D341Med (cell line): ENCODE results near the gene LPP.

ENCODE experiments used
- DNase-seq: peaks from one replicate; pipeline ENCODE4 v3.0.0; 2012; ENCODE audit warnings: low spot score

The LPP gene

DNA sequence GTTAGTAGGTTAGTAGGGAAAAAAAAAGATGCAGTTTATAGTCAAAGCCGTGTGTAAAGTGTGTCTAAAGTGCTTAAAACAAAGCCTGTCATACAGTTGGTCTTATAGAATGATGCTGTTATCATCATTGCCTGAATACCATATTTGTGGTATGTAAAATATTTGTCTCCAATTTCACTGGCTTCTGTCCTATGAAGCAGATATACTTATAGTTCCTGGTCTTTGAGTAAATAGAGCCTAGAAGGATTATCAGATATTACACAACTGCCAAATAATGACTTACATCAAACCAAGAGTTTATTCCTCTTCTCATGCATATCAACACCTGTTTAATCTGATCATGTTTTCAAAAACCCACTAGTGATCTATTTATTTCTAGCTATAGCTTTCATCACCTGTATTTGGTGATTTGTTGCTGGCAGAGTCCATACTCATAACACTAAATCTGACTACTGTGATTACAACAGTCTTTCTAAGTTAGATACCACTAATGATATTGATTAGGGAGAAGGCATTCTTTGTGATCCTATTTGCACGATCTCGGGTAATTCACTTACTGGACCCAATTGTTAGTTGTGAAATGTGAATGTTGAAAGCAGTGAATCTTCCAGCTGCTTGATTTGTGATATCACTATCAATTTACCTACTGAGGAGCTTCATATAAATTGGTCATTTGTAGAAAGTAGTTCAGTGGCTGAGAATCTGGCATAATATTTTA is 413.7 kb downstream of the LPP start:
- DNase-seq: no peak

- no peak for DNase-seq
Measured at GRCh38 chr3:188568736-188569135, 414.8 kb downstream of the LPP start.

- DNase-seq: no peak
Measured at GRCh38 chr3:188571531-188572095, 417.7 kb downstream of the LPP start.

DNA sequence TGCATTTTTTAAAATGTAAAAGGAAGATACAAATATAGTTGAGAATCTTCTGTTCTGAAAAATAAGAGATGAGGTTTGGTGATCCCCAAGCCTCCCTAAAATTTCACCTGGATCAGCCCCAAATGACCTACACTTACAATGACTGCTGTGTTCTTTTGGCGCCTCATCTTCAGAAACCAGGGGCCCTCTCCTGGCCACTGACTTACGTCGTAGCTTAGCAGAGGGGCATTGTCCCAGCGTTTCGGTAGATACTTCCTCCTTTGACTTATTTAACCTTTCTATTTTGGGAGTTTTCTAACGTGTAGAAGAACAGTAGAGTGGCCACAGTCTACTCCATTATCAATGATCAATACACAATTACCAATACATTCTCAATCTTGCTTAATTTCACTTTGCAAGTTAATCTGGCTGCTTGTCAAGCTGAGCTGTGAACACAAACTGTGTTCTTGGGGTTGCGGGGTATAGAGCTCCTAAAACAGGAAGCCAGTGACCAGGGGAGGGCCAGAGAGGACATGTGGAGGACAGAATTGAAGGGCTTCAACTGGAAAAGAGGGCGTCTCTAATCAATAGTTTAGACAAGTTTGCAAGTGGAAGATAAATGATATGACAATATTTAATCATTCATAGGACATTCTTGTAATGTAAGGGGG is 419.5 kb downstream of the LPP start:
- DNase-seq: no peak

GRCh38 chr3:188573956-188574355 is 420.0 kb downstream of the LPP start:
- DNase-seq: no peak

- no peak for DNase-seq
Measured at GRCh38 chr3:188574885-188575284, 420.9 kb downstream of the LPP start.

DNA sequence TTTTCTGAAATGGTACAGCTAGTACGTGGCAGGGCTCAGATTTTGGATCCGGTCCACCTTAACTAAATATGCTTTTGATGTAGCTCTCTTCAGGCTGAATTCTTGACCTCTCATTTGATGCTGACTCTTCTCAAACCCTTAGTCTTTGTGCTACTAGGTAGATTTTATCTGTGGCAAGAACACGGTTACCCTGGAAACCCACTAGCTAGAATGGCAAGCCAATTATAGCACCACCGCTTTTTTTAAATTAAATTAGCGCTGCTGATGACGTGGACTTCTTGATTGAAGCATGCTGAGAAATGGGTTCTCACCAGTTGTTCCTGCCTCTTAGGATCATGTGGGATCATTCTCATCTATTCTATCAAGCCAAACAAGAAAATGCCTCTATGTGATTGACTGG is 421.5 kb downstream of the LPP start:
- no peak for DNase-seq

DNA sequence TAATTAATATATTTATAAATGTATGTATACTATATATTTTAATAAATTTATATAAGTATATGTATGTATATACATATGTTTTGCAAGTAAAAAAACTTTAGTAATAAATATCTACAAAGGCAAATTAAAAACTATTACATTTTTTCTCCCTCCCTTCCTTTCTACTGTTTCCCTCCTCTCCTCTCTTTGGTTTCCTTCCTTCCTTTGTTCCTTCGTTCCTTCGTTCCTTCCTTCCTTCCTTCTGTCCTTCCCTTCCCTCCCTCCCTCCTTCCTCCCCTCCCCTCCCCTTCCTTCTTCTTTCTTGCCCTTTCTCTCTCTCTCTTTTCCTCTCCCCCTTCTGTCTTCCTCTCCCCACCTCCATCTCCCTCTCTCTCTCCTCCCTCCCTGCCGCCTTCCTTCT is 423.6 kb downstream of the LPP start:
- DNase-seq: no peak

DNA sequence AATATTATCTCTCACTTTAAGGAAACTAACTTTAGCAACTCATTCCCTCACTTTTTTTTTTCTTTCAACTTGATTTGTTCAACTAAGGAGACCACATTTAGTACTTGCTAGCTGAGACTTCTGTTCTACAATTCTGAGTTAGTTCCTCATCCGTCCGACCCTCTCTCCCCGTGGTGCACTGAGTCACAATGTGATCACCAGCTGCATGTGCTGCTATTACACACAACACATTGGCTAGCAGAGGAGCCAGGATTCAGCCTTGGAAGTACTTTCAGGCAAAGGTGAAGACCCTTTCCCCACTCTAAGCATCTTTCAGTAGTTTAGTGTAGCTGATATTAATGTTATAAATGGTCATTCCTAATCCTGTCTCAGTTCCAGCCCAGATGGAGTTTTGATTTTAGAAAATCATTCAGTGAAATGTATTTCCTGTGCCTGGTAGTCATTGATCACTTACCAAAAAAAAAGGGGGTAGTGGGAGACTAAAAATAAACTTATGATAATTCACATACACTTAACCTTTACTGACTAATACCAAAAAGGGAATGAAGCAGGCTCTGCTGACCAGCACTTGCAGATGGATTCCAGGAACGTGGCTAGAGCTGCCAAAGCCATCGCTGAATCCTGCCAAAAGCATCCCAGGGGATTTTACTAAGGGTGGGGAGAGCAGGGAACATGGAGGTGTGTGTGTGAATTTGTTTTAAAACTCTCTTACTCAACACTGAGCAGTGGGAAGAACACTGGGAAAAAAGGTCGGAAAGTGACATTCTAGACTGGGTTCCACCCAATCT is 424.8 kb downstream of the LPP start:
- no peak for DNase-seq

- DNase-seq: no peak
Measured at GRCh38 chr3:188580223-188580622, 426.3 kb downstream of the LPP start.

GRCh38 chr3:188580659-188581058 is 426.7 kb downstream of the LPP start:
- no peak for DNase-seq

DNA sequence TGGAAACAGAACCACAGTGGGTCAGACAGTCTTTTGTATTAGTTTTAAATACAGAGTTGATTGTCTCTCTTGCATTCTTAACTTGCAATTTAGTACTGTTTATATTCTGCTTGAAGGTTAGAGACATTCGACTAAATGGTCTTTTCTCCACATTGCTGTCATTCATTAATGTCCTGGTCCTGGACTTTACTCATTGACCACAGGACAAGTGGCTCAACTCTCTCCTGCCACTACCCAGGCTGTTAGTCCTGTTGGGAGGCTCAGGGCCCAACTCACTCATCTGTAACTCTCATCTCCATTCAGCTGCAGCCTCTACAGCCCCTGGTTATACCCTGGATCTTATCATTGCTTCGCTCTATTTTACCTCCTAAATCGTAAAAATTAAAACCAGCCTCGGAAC is 427.4 kb downstream of the LPP start:
- DNase-seq: no peak

DNA sequence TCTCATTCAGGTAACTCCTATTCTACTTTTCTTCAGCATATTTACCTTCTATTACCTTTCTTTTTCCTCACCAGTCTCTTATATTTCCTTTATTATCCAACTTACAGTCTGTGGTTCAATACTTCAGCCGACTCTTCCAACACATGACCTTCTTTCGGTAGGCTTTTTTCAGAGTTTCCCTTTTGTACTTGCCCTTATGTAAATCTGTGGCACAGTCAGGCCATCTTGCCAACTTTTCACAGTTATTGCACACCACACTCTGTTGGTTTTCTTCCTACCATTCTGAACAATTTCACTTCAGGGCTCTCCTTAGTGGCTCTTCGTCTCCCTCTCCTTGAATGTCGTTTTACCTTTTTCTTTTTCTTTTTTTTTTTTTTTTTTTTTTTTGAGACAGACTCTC is 427.8 kb downstream of the LPP start:
- DNase-seq: no peak

DNA sequence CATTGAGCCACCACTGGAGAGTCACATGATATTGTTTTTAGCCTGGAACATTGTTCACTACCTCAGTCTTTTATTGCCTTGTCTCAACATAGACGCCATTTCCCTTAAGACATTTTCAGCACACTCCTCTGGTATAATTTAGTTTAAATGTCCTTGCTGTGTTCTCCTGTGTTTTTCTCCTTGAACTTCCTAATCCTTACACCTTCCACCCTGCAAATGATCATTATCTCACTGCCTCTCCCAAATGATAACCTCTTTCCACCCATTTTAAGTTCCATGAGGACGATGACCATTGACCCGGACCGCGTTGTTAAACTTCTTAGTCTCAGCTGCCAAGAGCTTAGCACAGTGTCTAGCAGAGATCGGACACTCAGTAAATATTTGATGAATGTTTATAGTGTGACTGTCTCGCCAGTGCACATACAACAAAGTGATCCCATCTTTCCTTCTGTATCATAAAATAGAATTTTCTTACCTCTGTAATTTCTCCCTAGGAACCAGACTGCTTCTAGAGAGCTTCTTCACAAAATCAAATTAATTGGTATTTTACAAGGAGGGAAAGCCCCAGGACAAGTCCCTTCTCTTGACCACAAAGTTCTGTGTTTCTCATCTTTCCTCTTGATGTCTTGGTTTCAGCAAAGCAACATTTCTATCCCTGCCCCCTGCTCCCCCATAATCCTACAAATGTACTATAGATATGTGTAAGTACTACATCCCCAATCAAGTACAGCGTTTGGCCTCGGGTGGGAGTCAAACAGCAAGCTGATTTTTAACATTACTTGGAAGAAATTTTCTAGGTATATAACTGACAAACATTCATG is 429.6 kb downstream of the LPP start:
- DNase-seq: no peak

DNA sequence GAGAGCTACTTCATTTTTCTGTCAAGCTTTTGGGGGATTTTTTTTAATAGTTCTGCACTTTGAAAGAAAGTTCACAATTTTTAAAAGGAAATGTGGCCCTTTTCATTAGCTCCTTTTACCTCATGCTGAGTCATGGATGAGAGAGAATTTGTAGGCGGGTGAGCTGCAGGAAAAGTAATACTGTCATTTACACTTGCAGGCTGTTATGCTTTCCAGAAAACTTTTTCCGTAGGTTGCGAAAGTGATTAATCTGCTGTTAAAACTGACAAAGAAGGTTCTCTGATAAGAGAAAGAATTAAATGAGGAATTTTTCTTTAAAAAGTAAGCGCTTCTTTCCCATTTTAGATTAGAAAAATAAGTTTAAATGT is 430.2 kb downstream of the LPP start:
- no peak for DNase-seq

GRCh38 chr3:188584958-188585689 is 431.2 kb downstream of the LPP start:
- DNase-seq: no peak

GRCh38 chr3:188589071-188589470 is 435.1 kb downstream of the LPP start:
- DNase-seq: no peak

DNA sequence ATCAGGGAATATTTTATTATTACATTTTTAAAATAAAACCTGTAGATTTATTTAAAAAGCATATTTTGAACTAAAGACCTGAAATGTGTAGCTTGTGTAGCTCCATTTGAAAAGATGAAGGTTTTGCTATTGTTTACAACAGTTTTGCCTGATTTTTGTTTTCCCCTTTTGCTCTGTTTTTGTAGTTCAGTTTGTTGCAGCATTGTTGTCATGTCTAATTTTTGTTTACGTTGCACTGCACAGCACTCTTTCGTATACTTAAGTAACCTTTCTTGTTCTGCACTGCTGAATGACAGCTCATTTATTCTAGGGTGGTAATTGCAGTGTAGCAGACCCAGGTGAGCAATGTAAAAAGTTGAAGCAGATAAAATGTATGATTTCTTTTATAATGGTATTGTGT is 435.8 kb downstream of the LPP start:
- DNase-seq: no peak

- DNase-seq: no peak
Measured at GRCh38 chr3:188590557-188590956, 436.6 kb downstream of the LPP start.

GRCh38 chr3:188594139-188594538 is 440.2 kb downstream of the LPP start:
- DNase-seq: no peak

DNA sequence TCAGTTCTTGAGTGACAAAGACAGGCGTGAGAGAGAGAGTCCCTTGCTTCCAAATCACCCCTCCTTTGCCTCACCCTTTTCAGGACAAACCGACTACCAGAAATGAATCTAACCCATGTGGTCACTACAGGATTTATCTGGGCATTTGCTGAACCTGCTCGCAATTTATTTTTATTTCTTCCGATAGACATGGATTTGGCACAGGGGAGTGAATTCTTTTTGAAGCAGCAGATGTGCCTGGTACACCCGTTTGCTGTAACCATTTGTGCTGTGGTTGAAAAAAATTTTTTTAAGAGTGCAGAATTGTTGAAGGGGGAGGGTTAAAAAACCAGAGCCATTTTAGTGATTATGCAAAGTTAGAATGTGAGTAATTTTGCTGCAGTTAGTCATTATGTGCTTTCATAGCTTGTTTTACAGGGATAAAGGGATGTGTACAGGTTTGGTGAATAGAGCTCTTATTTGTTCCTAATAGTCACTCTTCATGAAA is 442.0 kb downstream of the LPP start:
- DNase-seq: no peak
